ENCODE measurements around the gene BRSK1.

Gene BRSK1

DNA sequence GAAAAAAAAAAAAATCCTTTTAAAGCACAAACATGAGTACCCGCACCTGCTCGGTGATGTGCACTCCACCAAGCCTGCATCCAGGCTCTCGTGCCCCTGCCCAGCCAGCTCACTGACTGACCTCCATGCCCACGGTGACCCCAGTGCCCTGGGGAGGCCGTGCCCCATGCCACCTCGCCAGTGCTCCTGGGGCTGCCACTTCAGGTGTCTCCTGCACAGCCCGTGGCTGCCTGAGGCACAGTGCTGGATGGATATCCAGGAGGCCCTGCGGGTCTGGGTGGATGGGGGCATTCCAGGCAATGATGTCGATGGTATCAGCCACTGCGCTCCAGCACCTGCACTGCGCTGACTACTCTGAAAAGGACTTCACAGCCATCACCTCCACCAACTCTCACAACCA, 34.0 kb upstream of the BRSK1 start:
- no peak overlapping the region for H3K27ac ChIP-seq
- TF ChIP-seq, protein P1, sequence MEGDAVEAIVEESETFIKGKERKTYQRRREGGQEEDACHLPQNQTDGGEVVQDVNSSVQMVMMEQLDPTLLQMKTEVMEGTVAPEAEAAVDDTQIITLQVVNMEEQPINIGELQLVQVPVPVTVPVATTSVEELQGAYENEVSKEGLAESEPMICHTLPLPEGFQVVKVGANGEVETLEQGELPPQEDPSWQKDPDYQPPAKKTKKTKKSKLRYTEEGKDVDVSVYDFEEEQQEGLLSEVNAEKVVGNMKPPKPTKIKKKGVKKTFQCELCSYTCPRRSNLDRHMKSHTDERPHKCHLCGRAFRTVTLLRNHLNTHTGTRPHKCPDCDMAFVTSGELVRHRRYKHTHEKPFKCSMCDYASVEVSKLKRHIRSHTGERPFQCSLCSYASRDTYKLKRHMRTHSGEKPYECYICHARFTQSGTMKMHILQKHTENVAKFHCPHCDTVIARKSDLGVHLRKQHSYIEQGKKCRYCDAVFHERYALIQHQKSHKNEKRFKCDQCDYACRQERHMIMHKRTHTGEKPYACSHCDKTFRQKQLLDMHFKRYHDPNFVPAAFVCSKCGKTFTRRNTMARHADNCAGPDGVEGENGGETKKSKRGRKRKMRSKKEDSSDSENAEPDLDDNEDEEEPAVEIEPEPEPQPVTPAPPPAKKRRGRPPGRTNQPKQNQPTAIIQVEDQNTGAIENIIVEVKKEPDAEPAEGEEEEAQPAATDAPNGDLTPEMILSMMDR (conservative IDR thresholded peaks at IDR 0.05): no peak
- TF ChIP-seq ZFX (IDR thresholded peaks at IDR 0.05): no peak

DNA sequence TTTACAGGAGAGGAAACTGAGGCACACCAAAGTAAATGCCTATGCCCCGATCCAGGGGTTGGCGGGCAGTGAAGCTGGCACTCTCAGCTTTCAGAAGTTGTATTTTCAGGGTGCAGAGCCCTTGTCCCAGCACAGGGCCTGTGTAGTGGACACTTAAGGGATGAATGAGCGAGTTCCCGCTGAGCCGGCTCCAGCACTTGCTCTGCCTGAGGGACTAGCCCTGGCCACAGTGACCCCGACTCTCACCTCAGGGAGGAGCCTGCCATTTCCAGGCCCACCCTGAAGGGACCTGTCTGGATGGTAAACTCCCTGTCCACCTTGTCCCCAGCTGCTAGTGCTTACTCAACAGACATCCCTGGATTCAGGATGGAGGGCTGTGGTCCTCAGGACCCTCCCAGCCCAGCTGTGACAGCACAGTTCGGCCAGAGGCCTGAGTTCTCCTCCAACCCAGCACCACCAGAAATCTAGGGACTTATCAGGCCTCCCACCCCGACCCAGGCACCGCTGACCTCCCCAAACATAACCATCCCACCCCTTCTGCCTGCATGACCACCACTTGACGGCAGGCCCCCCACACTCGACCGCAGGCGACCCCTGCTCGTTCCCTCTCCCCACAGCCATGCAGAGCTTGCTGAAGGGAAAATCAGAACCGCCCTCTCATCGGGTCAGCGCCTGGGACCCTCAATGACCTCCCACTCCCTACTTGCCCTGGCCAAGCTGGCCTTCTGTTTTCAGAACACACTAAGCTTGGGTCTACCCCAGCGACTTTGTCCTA, 33.3 kb upstream of the BRSK1 start:
- TF ChIP-seq, protein P1 (conservative IDR thresholded peaks at IDR 0.05): no peak
- no peak for TF ChIP-seq ZFX (IDR thresholded peaks at IDR 0.05)
- no peak overlapping the region for H3K27ac ChIP-seq

DNA sequence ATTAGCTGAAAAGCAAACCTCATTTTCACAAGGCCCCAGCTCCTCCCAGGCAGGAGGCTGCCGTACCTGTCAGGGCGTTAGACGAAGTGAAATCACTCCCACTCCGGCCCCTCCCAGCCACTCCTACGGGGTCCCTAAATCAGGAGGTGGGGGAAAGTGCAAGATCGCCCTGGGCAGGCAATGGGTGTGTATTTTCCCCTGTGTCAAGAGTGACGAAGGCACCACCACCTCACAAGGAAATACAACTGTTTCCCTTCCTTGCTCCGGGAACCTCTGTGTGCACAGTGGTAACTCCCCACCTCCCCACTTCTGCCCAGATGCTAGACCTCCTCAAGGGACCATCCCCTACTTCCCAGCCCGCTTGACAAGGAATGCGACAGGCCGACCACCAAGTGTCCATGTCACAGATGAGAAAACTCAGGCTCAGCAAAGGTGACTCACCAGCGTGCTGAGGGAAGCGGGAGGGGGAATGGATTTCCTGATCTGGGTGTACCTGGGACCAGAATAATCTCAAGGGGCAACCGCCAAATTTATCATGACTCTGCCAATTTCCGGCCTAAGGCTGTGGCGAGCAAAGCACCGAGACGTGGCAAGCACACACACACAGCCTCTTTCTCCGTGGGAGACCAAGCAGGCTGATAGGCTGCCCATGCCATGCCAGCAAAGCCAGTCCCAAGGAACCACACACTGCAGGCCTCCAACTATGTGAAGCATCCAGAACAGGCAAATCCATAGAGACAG, 32.3 kb upstream of the BRSK1 start:
- TF ChIP-seq, protein P1 (conservative IDR thresholded peaks at IDR 0.05): no peak
- TF ChIP-seq ZFX (IDR thresholded peaks at IDR 0.05): no peak
- H3K27ac ChIP-seq: no peak overlapping the region

DNA sequence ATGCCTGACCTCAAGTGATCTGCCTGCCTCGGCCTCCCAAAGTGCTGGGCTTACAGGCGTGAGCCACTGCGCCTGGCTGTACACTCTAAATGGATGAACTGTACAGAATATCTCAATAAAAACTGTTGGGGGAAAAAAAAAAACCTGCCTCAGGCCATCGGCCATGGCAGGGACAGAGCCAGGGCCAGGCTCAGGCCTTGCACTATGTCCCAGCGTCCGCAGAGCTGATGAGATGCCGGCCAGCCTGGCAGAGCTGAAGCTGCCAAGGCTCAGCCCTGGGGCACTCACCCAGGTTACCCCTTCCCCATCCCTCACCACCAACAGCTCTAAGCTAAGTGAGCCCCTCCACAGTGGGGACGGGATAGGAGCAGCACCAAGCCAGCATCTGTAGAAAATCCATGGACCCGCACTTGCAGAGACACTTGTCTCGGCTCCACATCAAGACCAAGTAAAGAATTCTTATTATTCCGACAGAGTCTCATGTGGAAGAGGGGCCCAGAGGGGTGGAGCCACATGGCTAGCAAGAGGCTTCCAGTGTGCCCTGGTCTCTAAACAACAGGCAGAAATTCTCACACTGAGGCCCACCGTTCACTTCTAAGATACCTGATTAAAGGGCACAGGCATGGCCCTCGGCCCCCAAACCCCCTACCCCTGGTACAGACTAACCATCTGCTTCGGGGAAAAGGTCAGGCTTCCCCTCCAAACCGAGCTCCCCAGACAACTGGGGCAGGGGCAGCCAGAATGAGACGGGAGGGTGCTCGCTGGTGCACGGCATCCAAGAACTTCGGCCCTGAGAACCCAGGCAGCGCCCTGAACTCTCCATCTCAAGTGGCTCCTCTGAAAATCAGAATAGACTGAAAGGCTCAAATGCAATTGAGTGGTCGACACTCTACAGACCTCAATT, 30.8 kb upstream of the BRSK1 start:
- no peak overlapping the region for H3K27ac ChIP-seq
- no peak for TF ChIP-seq ZFX (IDR thresholded peaks at IDR 0.05)
- TF ChIP-seq, protein P1 (conservative IDR thresholded peaks at IDR 0.05): no peak

DNA sequence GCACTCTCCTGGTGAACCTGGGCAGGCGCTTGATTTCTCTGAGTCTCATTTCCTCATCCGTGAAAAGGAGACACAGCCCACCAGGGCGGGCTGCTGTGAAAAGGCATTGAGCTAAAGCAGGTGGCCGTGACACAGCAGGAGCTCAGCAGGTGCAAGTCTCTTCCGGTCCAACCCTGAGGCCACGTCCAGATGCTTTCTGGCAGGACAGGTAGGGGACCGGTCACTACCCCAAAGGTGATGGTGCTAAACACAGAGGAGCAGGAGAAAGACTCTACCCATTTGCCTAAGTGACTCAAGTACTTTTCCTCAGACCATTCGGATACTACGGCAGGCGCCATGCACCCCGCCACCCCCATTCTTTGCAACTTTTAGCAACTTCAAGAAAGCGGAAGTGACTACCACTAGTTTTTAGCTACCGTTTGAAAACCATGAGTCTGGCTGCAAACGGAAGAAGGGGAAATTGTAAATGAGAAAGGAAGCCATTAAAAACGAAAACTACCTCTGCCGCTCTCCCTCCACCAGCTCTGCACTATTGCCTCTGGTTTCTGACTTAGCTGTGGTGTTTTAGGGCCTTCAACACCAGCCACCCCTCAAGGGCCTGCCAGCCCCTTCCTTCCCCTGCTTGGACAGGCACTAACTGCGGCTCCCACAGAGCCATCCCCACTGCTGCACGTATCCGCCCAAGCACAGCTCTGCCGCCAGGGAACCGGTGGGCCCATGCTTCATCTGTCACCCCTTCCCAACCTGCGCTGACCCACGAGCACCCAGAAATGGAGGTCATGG, 29.8 kb upstream of the BRSK1 start:
- H3K27ac ChIP-seq: no peak overlapping the region
- TF ChIP-seq, protein P1 (conservative IDR thresholded peaks at IDR 0.05): no peak
- no peak for TF ChIP-seq ZFX (IDR thresholded peaks at IDR 0.05)

DNA sequence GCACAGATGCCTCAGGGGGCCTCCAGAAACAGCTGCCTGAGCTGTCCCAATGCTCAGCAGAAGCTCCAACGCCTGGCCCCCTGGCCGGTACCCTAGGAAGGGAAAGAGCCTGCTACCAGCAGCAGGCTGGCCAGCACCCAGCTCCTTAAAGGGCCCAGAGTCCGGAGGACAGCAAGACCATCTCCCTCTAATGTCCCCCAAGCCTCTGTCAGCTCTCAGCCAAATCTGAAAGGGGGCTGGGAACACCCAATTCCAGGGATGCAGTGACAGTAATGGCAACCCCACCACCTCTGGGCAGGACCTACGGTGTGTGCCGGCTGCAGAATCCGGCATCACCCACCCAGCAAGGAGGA, 29.2 kb upstream of the BRSK1 start:
- TF ChIP-seq, protein P1 (conservative IDR thresholded peaks at IDR 0.05): no peak
- TF ChIP-seq ZFX (IDR thresholded peaks at IDR 0.05): no peak
- H3K27ac ChIP-seq: no peak overlapping the region

Data from C4-2B (cell line).